ENCODE data around the gene MRPL3.

DNA sequence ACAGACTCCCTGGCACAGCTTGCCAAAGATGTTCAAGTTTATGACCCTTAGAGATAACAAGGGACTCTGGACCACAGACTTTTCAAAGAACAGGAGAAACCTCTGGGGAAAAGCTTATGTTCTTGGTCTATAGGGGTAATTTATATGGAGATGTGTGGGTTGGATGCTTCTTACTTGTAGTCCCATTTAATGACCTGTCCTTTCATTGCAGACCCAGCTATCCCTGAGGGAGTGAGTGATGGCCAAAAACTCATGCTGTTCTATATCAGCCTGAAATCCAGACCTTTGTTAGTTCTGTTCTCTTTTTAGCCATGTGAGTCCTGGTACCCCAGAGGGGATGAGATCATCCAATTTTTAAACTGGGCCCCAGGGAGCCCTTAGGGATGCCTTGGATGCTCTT lies 43.7 kb upstream of the MRPL3 start:
- TF ChIP-seq, protein P1, sequence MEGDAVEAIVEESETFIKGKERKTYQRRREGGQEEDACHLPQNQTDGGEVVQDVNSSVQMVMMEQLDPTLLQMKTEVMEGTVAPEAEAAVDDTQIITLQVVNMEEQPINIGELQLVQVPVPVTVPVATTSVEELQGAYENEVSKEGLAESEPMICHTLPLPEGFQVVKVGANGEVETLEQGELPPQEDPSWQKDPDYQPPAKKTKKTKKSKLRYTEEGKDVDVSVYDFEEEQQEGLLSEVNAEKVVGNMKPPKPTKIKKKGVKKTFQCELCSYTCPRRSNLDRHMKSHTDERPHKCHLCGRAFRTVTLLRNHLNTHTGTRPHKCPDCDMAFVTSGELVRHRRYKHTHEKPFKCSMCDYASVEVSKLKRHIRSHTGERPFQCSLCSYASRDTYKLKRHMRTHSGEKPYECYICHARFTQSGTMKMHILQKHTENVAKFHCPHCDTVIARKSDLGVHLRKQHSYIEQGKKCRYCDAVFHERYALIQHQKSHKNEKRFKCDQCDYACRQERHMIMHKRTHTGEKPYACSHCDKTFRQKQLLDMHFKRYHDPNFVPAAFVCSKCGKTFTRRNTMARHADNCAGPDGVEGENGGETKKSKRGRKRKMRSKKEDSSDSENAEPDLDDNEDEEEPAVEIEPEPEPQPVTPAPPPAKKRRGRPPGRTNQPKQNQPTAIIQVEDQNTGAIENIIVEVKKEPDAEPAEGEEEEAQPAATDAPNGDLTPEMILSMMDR (IDR thresholded peaks at IDR 0.05), result no peak
- TF ChIP-seq POLR2A (IDR thresholded peaks at IDR 0.05; ENCODE audit: low read depth) (no peak), POLR2AphosphoS5 (IDR thresholded peaks at IDR 0.05) (no peak), EP300 (IDR thresholded peaks at IDR 0.05) (no peak)
